Upper lobe of left lung (tissue), 6 donors: ENCODE data around the gene ERP27. TPM values are rescaled to one million over a fixed set of nuclear protein-coding genes. Genes with fewer than 3 reads are reported as not detected.

Experiments used
- ATAC-seq, 2 donors: fragments of 200-7000 bp; cut with Tn5 transposase; one replicate each; pipeline ENCODE4 v1.9.1; 2022; ENCODE audit warnings: mild to moderate bottlenecking in 2 of 2, moderate library complexity in 2 of 2; ENCODE audit not compliant: low FRiP score in 2 of 2
- DNase-seq, 2 donors: peaks; one replicate each; pipeline ENCODE4 v3.0.0-alpha.2; 2019 to 2020
- H3K27ac ChIP-seq, 4 donors: fragments of 200-600 bp; sonication (generic); one replicate each; pipeline ENCODE4 v1.5.1; 2016 to 2019
- H3K27me3 ChIP-seq, 4 donors: fragments of 200-600 bp; sonication (generic); one replicate each; pipeline ENCODE4 v1.5.1; 2017 to 2019
- H3K36me3 ChIP-seq, 4 donors: fragments of 200-600 bp; sonication (generic); one replicate each; pipeline ENCODE4 v1.5.1; 2016 to 2019
- H3K4me1 ChIP-seq, 4 donors: fragments of 200-600 bp; sonication (generic); one replicate each; pipeline ENCODE4 v1.5.1; 2018 to 2019
- H3K4me3 ChIP-seq, 4 donors: fragments of 200-600 bp; sonication (generic); one replicate each; pipeline ENCODE4 v1.5.1; 2017 to 2019; ENCODE audit warnings: mild to moderate bottlenecking in 2 of 4, moderate library complexity in 1 of 4
- H3K9me3 ChIP-seq, 4 donors: fragments of 200-600 bp; sonication (generic); one replicate each; pipeline ENCODE4 v1.5.1; 2018 to 2019
- CTCF ChIP-seq, 6 experiments: fragments of 450-650 bp in 4 of 6; fragments of 200-600 bp in 2 of 6; sonication (generic) in 2 of 6; IDR thresholded peaks; one replicate each; pipeline ENCODE4 v1.5.1; 2016 to 2019; ENCODE audit warnings: antibody characterized with exemption in 6 of 6
- EP300 ChIP-seq, 4 donors: sonication (generic); formaldehyde crosslinking; IDR thresholded peaks; one replicate each; pipeline ENCODE4 v1.5.1; 2017; ENCODE audit warnings: antibody characterized with exemption in 4 of 4, control low read depth in 2 of 4
- POLR2A ChIP-seq, 4 donors: fragments of 450-650 bp; IDR thresholded peaks; one replicate each; pipeline ENCODE4 v1.5.1; 2016 to 2017; ENCODE audit warnings: antibody characterized with exemption in 4 of 4, mild to moderate bottlenecking in 2 of 4
- POLR2AphosphoS5 ChIP-seq, 2 donors: sonication (generic); formaldehyde crosslinking; IDR thresholded peaks; one replicate each; pipeline ENCODE4 v1.5.1; 2017; ENCODE audit warnings: antibody characterized with exemption in 2 of 2
- WGBS, 2 donors: methylation state at CpG; one replicate each; pipeline ENCODE4 v1.1.5; 2017 to 2018; 5-methylcytosine and 5-hydroxymethylcytosine counted together
- total RNA-seq, 6 donors: library from RNA; depleted of rRNA in 4 of 6; stranded (reverse); fragments of >200 nt in 4 of 6; gene quantifications; one replicate each; pipeline versions ENCODE4 v1.1.0 to v1.2.1, GENCODE V29; 2016 to 2021
- donor health status: DM: no; HTN: no; CAD: no; lungs with moderate emphysema.
- donor health status: DM: no; HTN: yes; CAD: no; lungs with severe emphysema.

The ERP27 gene
- total RNA-seq, 6 donors from 2014 or later: 1.2 to 25.0 (median 9.3) TPM; not detected in 1

- WGBS, 2 donors: 57 to 72% methylated on average over 1 of the region's 1 CpG
- Histone ChIP-seq H3K36me3 (peaks cover 0 to 70% (median 37%) of the 10 kb centered on the region in 4 donors), H3K27ac (peak overlapping the region in 2 of 4 donors; percentile 9 to 85)
Measured at GRCh38 chr12:14946861-14947260, 8.5 kb upstream of the ERP27 start.

GRCh38 chr12:14946162-14946561 lies 7.8 kb upstream of the ERP27 start:
- peaks cover 43 to 51% (median 45%) of the 10 kb centered on the region in 4 donors for H3K4me1 ChIP-seq
- peaks cover 0 to 77% (median 41%) of the 10 kb centered on the region in 4 donors for H3K36me3 ChIP-seq
- no peak for DNase-seq
- WGBS, 2 donors: 54 to 79% methylated on average over 2 of the region's 2 CpGs
- ATAC-seq: no peak
- no peak for TF ChIP-seq EP300 (IDR thresholded peaks at IDR 0.05)
- no peaks in the 10 kb centered on the region for H3K27me3 ChIP-seq
- no peak overlapping the region for H3K4me3 ChIP-seq
- peak overlapping the region in 2 of 4 donors; percentile 9 to 85 for H3K27ac ChIP-seq
- no peaks in the 10 kb centered on the region for H3K9me3 ChIP-seq

More at GRCh38 chr12:14946861-14947260, 8.5 kb upstream of the ERP27 start:
- Histone ChIP-seq H3K4me1 (peaks cover 50 to 58% (median 52%) of the 10 kb centered on the region in 4 donors), H3K9me3 (no peaks in the 10 kb centered on the region), H3K4me3 (no peak overlapping the region), H3K27me3 (no peaks in the 10 kb centered on the region)
- no peak for TF ChIP-seq EP300 (IDR thresholded peaks at IDR 0.05)
- no peak for TF ChIP-seq POLR2A (IDR thresholded peaks at IDR 0.05)
- no peak for ATAC-seq
- DNase-seq: no peak

- DNase-seq: no peak
- ATAC-seq: no peak
- peaks cover 0 to 57% (median 32%) of the 10 kb centered on the region in 4 donors for H3K36me3 ChIP-seq
Measured at GRCh38 chr12:14942196-14942931, 4.0 kb upstream of the ERP27 start.

GRCh38 chr12:14941369-14941768 lies 3.0 kb upstream of the ERP27 start:
- peaks cover 0 to 48% (median 25%) of the 10 kb centered on the region in 4 donors for H3K36me3 ChIP-seq
- no peaks in the 10 kb centered on the region for H3K9me3 ChIP-seq
- no peak overlapping the region for H3K4me3 ChIP-seq
- no peak overlapping the region for H3K27ac ChIP-seq
- TF ChIP-seq POLR2AphosphoS5 (IDR thresholded peaks at IDR 0.05) (no peak), CTCF (IDR thresholded peaks at IDR 0.05) (no peak), POLR2A (IDR thresholded peaks at IDR 0.05) (no peak), EP300 (IDR thresholded peaks at IDR 0.05) (no peak)
- no peak for DNase-seq
- no peak for ATAC-seq
- 96 to 97% methylated on average over 2 of the region's 2 CpGs for WGBS, 2 donors
- H3K4me1 ChIP-seq: peaks cover 6 to 17% (median 8%) of the 10 kb centered on the region in 4 donors
- no peaks in the 10 kb centered on the region for H3K27me3 ChIP-seq

More at GRCh38 chr12:14942196-14942931, 4.0 kb upstream of the ERP27 start:
- 68 to 87% methylated on average over 12 of the region's 12 CpGs for WGBS, 2 donors
- Histone ChIP-seq H3K4me3 (no peak overlapping the region), H3K27me3 (no peaks in the 10 kb centered on the region), H3K9me3 (no peaks in the 10 kb centered on the region), H3K4me1 (peaks cover 14 to 26% (median 16%) of the 10 kb centered on the region in 4 donors), H3K27ac (peak overlapping the region in 2 of 4 donors; percentile 40 to 48)
- TF ChIP-seq EP300 (IDR thresholded peaks at IDR 0.05) (no peak), POLR2AphosphoS5 (IDR thresholded peaks at IDR 0.05) (no peak), POLR2A (IDR thresholded peaks at IDR 0.05) (no peak)

- no peak overlapping the region for H3K27ac ChIP-seq
- H3K9me3 ChIP-seq: no peaks in the 10 kb centered on the region
- peaks cover 0 to 16% (median 12%) of the 10 kb centered on the region in 4 donors for H3K36me3 ChIP-seq
- H3K4me1 ChIP-seq: peaks cover 0 to 6% (median 4%) of the 10 kb centered on the region in 4 donors
- no peaks in the 10 kb centered on the region for H3K27me3 ChIP-seq
- 71 to 73% methylated on average over 1 of the region's 1 CpG for WGBS, 2 donors
- TF ChIP-seq EP300 (IDR thresholded peaks at IDR 0.05): no peak
- peak in 1 of 6 experiments; percentile 9 for TF ChIP-seq CTCF (IDR thresholded peaks at IDR 0.05)
- H3K4me3 ChIP-seq: no peak overlapping the region
- ATAC-seq: no peak
- DNase-seq: no peak
Measured at GRCh38 chr12:14937689-14938088, 648 bp downstream of the ERP27 start.

GRCh38 chr12:14937014-14937413 lies 1.3 kb downstream of the ERP27 start:
- 97 to 100% methylated on average over 3 of the region's 3 CpGs for WGBS, 2 donors
- Histone ChIP-seq H3K36me3 (peaks cover 0 to 10% (median 5%) of the 10 kb centered on the region in 4 donors), H3K4me1 (peaks cover 0 to 6% (median 4%) of the 10 kb centered on the region in 4 donors), H3K4me3 (no peak overlapping the region), H3K9me3 (no peaks in the 10 kb centered on the region), H3K27me3 (no peaks in the 10 kb centered on the region), H3K27ac (no peak overlapping the region)
- DNase-seq (no peak), ATAC-seq (no peak)
- TF ChIP-seq EP300 (IDR thresholded peaks at IDR 0.05) (no peak), POLR2AphosphoS5 (IDR thresholded peaks at IDR 0.05) (no peak), POLR2A (IDR thresholded peaks at IDR 0.05) (no peak), CTCF (IDR thresholded peaks at IDR 0.05) (no peak)
